ENCODE data around the gene CHST6. TPM values are rescaled to one million over a fixed set of nuclear protein-coding genes. Genes with fewer than 3 reads are reported as not detected.
A peak's percentile ranks its signal among the peaks of the same experiment; 100 is the strongest.
"Not testable (repeated sequence)": the region's sequence is repeated elsewhere in the genome, so short reads cannot be mapped to it uniquely, and the experiment has no call there.

CHST6 gene
- total and polyA plus RNA-seq, 2 experiments from 2014 or later, result 1.2 to 3.2 TPM

- TF ChIP-seq CTCF (IDR thresholded peaks at IDR 0.05; ENCODE audit: low read depth, low read length), result no peak
Measured at GRCh38 chr16:75529056-75529905, 34.0 kb upstream of the CHST6 start.

GRCh38 chr16:75527825-75528299, 32.6 kb upstream of the CHST6 start:
- no peaks in the 10 kb centered on the region for H3K4me1 ChIP-seq (ENCODE audit: low read depth)
- H3K9me3 ChIP-seq (ENCODE audit: low read depth), result no peaks in the 10 kb centered on the region
- DNase-seq (ENCODE audit: low read depth in 1 of 2, low spot score in 1 of 2), result no peak
- no peaks in the 10 kb centered on the region for H3K27me3 ChIP-seq
- no peaks in the 10 kb centered on the region for H3K36me3 ChIP-seq
- H3K4me3 ChIP-seq, result no peak overlapping the region
- no peak for TF ChIP-seq CTCF (IDR thresholded peaks at IDR 0.05; ENCODE audit: low read depth, low read length)
- H3K27ac ChIP-seq, result no peak overlapping the region

More at GRCh38 chr16:75529056-75529905, 34.0 kb upstream of the CHST6 start:
- Histone ChIP-seq H3K27me3 (no peaks in the 10 kb centered on the region), H3K4me1 (ENCODE audit: low read depth) (no peaks in the 10 kb centered on the region), H3K4me3 (no peak overlapping the region), H3K27ac (no peak overlapping the region), H3K9me3 (ENCODE audit: low read depth) (no peaks in the 10 kb centered on the region), H3K36me3 (no peaks in the 10 kb centered on the region)
- DNase-seq (ENCODE audit: low read depth in 1 of 2, low spot score in 1 of 2), result no peak

- Histone ChIP-seq H3K27me3 (no peaks in the 10 kb centered on the region), H3K27ac (no peak overlapping the region), H3K9me3 (ENCODE audit: low read depth) (no peaks in the 10 kb centered on the region), H3K4me3 (no peak overlapping the region), H3K4me1 (ENCODE audit: low read depth) (no peaks in the 10 kb centered on the region), H3K36me3 (no peaks in the 10 kb centered on the region)
- no peak for DNase-seq (ENCODE audit: low read depth in 1 of 2, low spot score in 1 of 2)
- no peak for TF ChIP-seq CTCF (IDR thresholded peaks at IDR 0.05; ENCODE audit: low read depth, low read length)
Measured at GRCh38 chr16:75526032-75526790, 31.0 kb upstream of the CHST6 start.

GRCh38 chr16:75519175-75519574, 23.9 kb upstream of the CHST6 start:
- no peak for TF ChIP-seq CTCF (IDR thresholded peaks at IDR 0.05; ENCODE audit: low read depth, low read length)
- H3K9me3 ChIP-seq (ENCODE audit: low read depth), result no peaks in the 10 kb centered on the region
- H3K27ac ChIP-seq, result no peak overlapping the region
- H3K27me3 ChIP-seq, result no peaks in the 10 kb centered on the region
- DNase-seq (ENCODE audit: low read depth in 1 of 2, low spot score in 1 of 2), result no peak
- no peak overlapping the region for H3K4me3 ChIP-seq
- H3K36me3 ChIP-seq, result no peaks in the 10 kb centered on the region
- H3K4me1 ChIP-seq (ENCODE audit: low read depth), result no peaks in the 10 kb centered on the region

GRCh38 chr16:75516189-75516966, 21.1 kb upstream of the CHST6 start:
- Histone ChIP-seq H3K27ac (peak overlapping the region; percentile 82), H3K4me3 (peak overlapping the region; percentile 95)
- peak; percentile 17 to 44 for DNase-seq (ENCODE audit: low read depth in 1 of 2, low spot score in 1 of 2)
- not testable (repeated sequence) for H3K9me3 ChIP-seq (ENCODE audit: low read depth); H3K36me3 ChIP-seq; H3K27me3 ChIP-seq; H3K4me1 ChIP-seq (ENCODE audit: low read depth)
